Non-pigmented ciliary epithelial cell (primary cell): Measurements from ENCODE around the gene ARSG.
"Not testable (repeated sequence)": the region's sequence is repeated elsewhere in the genome, so short reads cannot be mapped to it uniquely, and the experiment has no call there.

ENCODE experiments used
- DNase-seq: peaks from one replicate; pipeline ENCODE4 v3.0.0-alpha.2; 2010; ENCODE audit warnings: low read depth

The ARSG gene

GRCh38 chr17:68398691-68399637, 107.7 kb downstream of the ARSG start:
- DNase-seq: no peak

GRCh38 chr17:68399638-68400403, 108.5 kb downstream of the ARSG start:
- DNase-seq: no peak

- DNase-seq: no peak
Observed at GRCh38 chr17:68400404-68400735, 109.1 kb downstream of the ARSG start.

DNA sequence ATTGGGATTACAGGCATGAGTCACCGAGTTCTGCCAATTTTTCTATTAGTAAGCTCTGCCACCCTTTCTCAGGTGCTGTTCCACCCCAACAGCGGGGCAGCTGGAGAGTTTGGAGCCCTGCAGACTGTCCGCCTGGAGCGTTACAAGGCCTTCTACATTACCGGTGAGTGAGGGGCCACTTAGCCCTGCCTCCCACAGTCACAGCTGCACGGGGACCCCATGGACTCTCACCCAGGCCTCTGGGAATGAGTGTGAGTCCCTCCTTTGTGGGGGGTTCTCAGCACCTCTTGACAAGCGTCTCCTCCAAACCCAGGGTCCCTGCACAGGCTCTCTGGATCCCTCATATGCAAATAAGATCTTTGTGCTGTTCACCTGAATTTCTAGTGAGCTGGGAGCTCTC, 110.0 kb downstream of the ARSG start:
- no peak for DNase-seq

- no peak for DNase-seq
Observed at GRCh38 chr17:68403122-68403521, 111.8 kb downstream of the ARSG start.

- DNase-seq: not testable (repeated sequence)
Observed at GRCh38 chr17:68403837-68404236, 112.5 kb downstream of the ARSG start.

DNA sequence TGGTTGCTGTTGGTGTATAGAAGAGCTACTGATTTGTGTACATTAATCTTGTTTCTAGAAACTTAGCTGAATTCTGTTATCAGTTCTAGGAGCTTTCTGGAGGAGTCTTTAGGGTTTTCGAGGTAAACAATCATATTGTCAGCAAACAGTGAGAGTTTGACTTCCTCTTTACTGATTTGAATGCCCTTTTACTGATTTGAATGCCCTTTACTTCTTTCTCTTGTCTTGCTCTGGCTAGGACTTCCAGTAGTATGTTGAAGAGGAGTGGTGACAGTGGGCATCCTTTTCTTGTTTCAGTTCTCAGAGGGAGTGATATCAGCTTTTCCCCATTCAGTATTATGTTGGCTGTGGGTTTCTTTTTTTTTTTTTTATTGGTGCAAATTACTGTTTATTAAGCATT, 116.4 kb downstream of the ARSG start:
- not testable (repeated sequence) for DNase-seq

- not testable (repeated sequence) for DNase-seq
Observed at GRCh38 chr17:68413597-68414560, 122.6 kb downstream of the ARSG start.

DNA sequence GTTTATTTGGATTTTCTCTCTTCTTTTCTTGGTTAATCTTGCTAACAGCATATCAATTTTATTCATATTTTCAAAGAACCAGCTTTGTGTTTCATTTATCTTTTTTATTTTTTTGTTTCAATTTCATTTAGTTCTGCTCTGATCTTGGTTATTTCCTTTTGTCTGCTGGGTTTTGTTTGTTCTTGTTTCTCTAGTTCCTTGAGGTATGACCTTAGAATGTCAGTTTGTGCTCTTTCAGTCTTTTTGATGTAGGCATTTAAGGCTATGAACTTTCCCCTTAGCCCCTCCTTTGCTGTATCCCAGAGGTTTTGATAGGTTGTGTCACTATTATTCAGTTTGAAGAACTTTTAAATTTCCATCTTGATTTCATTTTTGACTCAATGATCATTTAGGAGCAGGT, 123.6 kb downstream of the ARSG start:
- DNase-seq: not testable (repeated sequence)

- DNase-seq: no peak
Observed at GRCh38 chr17:68417317-68417716, 126.0 kb downstream of the ARSG start.

DNA sequence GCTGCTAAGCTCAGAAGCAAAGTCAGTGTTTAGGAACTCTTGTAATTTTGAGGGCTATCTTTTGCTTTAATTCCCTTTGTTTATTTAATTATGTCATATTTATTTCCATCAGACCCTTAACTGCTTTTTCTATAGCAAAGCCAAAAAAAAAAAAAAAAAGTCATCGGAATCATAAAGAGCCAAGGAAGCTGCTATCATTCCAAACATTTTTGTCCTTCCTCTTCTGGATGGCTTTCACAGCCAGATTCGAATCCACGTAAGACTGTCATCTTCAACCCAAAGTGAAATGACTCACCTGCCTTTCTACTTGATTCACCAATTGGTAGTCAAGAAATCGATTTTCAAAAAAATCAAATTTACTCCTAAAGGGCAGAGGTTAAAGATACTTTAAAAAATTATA, 127.6 kb downstream of the ARSG start:
- DNase-seq: no peak

- no peak for DNase-seq
Observed at GRCh38 chr17:68420065-68420464, 128.8 kb downstream of the ARSG start.

GRCh38 chr17:68421486-68421885, 130.2 kb downstream of the ARSG start:
- no peak for DNase-seq

- no peak for DNase-seq
Observed at GRCh38 chr17:68422821-68423220, 131.5 kb downstream of the ARSG start.

- DNase-seq: no peak
Observed at GRCh38 chr17:68423251-68423650, 132.0 kb downstream of the ARSG start.

GRCh38 chr17:68424203-68424602, 132.9 kb downstream of the ARSG start:
- no peak for DNase-seq

DNA sequence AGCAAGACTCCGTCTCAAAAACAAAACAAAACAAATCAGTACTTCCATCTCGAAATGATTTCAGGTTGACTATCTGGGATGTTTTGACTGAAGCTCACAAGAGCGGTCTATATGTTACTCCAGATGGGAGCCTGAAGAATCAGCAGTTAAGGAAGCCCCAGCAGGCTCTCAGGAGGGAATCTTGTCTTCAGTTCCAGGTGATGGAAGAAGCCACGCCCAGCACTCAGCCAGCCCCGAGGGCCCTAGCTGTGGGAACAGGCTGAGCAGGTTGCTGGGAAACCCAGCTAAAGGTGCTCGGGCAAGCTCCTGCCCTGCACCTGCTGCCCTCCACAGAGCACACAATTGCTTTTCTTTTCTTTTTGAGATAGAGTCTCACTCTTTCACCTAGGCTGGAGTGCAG, 133.6 kb downstream of the ARSG start:
- DNase-seq: no peak

GRCh38 chr17:68425979-68426378, 134.7 kb downstream of the ARSG start:
- DNase-seq: no peak

DNA sequence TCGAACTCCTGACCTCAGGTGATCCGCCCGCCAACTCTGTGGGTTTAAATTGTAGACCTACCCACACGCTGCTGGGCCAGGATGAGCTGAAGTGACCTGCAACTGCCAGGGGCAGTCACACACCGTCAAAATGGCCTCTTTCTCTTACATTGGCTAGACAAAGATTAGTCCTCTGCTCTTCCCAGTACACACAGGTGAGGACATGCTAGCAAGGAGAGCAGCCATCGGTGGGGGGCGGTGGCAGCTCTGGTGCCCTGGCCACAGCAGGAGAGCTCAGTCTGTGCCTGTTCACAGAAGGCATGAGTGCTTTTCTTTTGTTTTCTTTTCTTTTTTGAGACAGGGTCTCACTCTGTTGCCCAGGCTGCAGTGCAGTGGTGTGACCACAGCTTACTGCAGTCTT, 136.3 kb downstream of the ARSG start:
- no peak for DNase-seq

DNA sequence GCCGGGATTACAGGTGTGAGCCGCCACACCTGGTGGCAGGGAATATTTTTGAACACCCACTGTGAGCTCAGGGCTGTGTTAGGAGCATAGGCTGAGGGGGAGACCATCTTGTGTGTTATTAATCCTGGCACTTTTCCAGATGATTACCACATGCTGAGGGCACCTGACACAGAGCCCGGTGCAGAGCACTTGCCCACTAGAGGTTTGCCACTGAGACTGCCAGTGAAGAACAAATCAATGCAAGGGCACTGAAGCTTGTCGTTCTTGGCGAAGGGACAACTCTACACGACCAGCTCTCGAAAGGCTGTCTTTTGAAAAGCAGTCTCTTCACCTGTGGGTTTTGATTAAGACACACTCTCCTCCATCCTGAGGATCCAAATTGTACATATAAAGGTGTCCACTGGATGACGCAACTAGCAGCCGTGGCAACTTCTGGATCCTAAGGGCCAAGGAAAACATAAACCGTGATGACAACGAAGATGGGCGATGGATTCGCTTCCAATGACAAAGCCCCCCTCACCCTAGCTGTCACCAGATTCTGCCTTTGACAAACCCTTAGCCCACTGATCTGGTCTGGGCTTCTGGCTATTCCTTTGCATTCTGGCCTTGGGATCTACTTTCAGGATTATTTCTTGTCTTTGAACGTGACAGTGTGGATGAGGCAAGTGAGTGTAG, 137.3 kb downstream of the ARSG start:
- DNase-seq: no peak

- DNase-seq: no peak
Observed at GRCh38 chr17:68429881-68430280, 138.6 kb downstream of the ARSG start.
